Measurements from ENCODE around the gene BIRC2. TPM values are rescaled to one million over a fixed set of nuclear protein-coding genes. Genes with fewer than 3 reads are reported as not detected.

The BIRC2 gene
- polyA plus RNA-seq, 1 donor (not counting 4 experiments of a cell fraction or from before 2014, with no cell fraction given): 53.8 TPM

DNA sequence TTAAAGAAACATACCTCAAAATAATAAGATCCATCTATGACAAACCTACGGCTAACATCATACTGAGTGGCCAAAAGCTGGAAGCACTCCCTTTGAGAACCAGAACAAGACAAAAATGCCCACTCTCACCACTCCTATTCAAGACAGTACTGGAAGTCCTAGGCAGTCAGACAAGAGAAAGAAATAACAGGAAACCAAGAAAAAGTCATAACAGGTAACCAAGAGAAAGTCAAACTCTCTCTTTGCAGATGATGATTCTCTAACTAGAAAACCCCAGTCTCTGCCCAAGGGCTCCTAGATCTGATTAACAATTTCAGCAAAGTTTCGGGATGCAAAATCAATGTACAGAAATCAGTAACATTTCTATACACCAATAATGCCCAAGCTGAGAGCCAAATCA lies 70.0 kb downstream of the BIRC2 start:
- no peaks in the 10 kb centered on the region for H4K20me1 ChIP-seq (ENCODE audit: control insufficient read depth, extremely low read depth, insufficient read depth, low read length)
- H2AFZ ChIP-seq (ENCODE audit: control insufficient read depth, low read length): no peak overlapping the region
- no peak overlapping the region for H3K27ac ChIP-seq (ENCODE audit: control insufficient read depth, insufficient read depth, low read length)
- no peaks in the 10 kb centered on the region for H3K27me3 ChIP-seq (ENCODE audit: control insufficient read depth, extremely low read depth, insufficient read depth, low read length)
- no peak overlapping the region for H3K4me2 ChIP-seq (ENCODE audit: control insufficient read depth, extremely low read depth, insufficient read depth, low read depth, low read length)
- TF ChIP-seq EZH2 (IDR thresholded peaks at IDR 0.05; ENCODE audit: low read length): no peak
- TF ChIP-seq, protein P1, sequence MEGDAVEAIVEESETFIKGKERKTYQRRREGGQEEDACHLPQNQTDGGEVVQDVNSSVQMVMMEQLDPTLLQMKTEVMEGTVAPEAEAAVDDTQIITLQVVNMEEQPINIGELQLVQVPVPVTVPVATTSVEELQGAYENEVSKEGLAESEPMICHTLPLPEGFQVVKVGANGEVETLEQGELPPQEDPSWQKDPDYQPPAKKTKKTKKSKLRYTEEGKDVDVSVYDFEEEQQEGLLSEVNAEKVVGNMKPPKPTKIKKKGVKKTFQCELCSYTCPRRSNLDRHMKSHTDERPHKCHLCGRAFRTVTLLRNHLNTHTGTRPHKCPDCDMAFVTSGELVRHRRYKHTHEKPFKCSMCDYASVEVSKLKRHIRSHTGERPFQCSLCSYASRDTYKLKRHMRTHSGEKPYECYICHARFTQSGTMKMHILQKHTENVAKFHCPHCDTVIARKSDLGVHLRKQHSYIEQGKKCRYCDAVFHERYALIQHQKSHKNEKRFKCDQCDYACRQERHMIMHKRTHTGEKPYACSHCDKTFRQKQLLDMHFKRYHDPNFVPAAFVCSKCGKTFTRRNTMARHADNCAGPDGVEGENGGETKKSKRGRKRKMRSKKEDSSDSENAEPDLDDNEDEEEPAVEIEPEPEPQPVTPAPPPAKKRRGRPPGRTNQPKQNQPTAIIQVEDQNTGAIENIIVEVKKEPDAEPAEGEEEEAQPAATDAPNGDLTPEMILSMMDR (optimal IDR thresholded peaks at IDR 0.05 in 1 of 3, IDR thresholded peaks at IDR 0.05 in 1 of 3, conservative IDR thresholded peaks at IDR 0.05 in 1 of 3; ENCODE audit: extremely low read depth in 1 of 3, insufficient read depth in 2 of 3, low read length in 3 of 3): no peak
- peaks cover 12% of the 10 kb centered on the region for H3K4me1 ChIP-seq (ENCODE audit: control insufficient read depth, extremely low read depth, insufficient read depth, low read length)
- FAIRE-seq: no peak
- no peak overlapping the region for H3K9ac ChIP-seq (ENCODE audit: control insufficient read depth, extremely low read depth, insufficient read depth, low read length)
- peaks cover 78% of the 10 kb centered on the region for H3K79me2 ChIP-seq (ENCODE audit: control insufficient read depth, insufficient read depth, low read length)
- H3K36me3 ChIP-seq (ENCODE audit: control insufficient read depth in 2 of 2, extremely low read depth in 1 of 2, insufficient read depth in 2 of 2, low read length in 2 of 2): no peaks in the 10 kb centered on the region
- dilution Hi-C loops (cut with MboI; ENCODE audit: extremely low pct_ligation_motif_present, low sequenced_read_pairs): no loop called here
- no peak overlapping the region for H3K4me3 ChIP-seq (ENCODE audit: control insufficient read depth in 2 of 3, extremely low read depth in 1 of 3, insufficient read depth in 2 of 3, low read depth in 1 of 3, low read length in 3 of 3)
- H3K9me3 ChIP-seq (ENCODE audit: control insufficient read depth, low read depth, low read length): no peaks in the 10 kb centered on the region
- H3K9me1 ChIP-seq (ENCODE audit: control insufficient read depth, extremely low read depth, insufficient read depth, low read length): peaks cover 3% of the 10 kb centered on the region
- DNase-seq (ENCODE audit: low read depth, low spot score): no peak

DNA sequence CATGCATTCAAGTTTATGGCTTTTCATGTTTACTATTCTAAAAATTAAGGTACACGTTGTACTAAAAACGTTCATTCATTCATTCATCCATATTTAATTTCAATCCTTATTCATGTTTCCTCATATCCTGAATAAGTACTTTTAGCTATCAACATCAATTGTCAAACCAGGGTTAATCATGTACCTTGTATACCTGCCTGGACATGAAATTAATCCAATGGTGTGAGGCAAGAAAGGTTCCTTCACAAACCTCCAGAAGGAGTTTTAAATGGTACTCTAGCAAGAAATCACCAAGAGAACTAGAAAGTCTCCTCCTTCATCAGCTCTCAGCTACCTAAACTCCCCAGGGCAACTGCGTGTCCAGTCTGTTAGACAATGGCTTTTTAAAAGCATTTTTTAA lies 72.2 kb downstream of the BIRC2 start:
- DNase-seq (ENCODE audit: low read depth, low spot score) (no peak), FAIRE-seq (peak; percentile 36)
- Histone ChIP-seq H2AFZ (ENCODE audit: control insufficient read depth, low read length) (no peak overlapping the region), H3K9me1 (ENCODE audit: control insufficient read depth, extremely low read depth, insufficient read depth, low read length) (peaks cover 3% of the 10 kb centered on the region), H3K79me2 (ENCODE audit: control insufficient read depth, insufficient read depth, low read length) (peaks cover 75% of the 10 kb centered on the region), H3K27me3 (ENCODE audit: control insufficient read depth, extremely low read depth, insufficient read depth, low read length) (no peaks in the 10 kb centered on the region), H3K4me2 (ENCODE audit: control insufficient read depth, extremely low read depth, insufficient read depth, low read depth, low read length) (peak overlapping the region; percentile 26), H3K27ac (ENCODE audit: control insufficient read depth, insufficient read depth, low read length) (no peak overlapping the region), H3K9me3 (ENCODE audit: control insufficient read depth, low read depth, low read length) (no peaks in the 10 kb centered on the region), H4K20me1 (ENCODE audit: control insufficient read depth, extremely low read depth, insufficient read depth, low read length) (no peaks in the 10 kb centered on the region), H3K9ac (ENCODE audit: control insufficient read depth, extremely low read depth, insufficient read depth, low read length) (no peak overlapping the region), H3K4me1 (ENCODE audit: control insufficient read depth, extremely low read depth, insufficient read depth, low read length) (peaks cover 12% of the 10 kb centered on the region), H3K36me3 (ENCODE audit: control insufficient read depth in 2 of 2, extremely low read depth in 1 of 2, insufficient read depth in 2 of 2, low read length in 2 of 2) (peaks cover 0 to 4% of the 10 kb centered on the region in 2 experiments), H3K4me3 (ENCODE audit: control insufficient read depth in 2 of 3, extremely low read depth in 1 of 3, insufficient read depth in 2 of 3, low read depth in 1 of 3, low read length in 3 of 3) (peak overlapping the region in 1 of 3 experiments; percentile 31)
- dilution Hi-C loops (cut with MboI; ENCODE audit: extremely low pct_ligation_motif_present, low sequenced_read_pairs): no loop called here
- TF ChIP-seq, protein P1 (optimal IDR thresholded peaks at IDR 0.05 in 1 of 3, IDR thresholded peaks at IDR 0.05 in 1 of 3, conservative IDR thresholded peaks at IDR 0.05 in 1 of 3; ENCODE audit: extremely low read depth in 1 of 3, insufficient read depth in 2 of 3, low read length in 3 of 3): no peak
- TF ChIP-seq EZH2 (IDR thresholded peaks at IDR 0.05; ENCODE audit: low read length): no peak
